ENCODE measurements around the gene PNLIP. TPM values are rescaled to one million over a fixed set of nuclear protein-coding genes. Genes with fewer than 3 reads are reported as not detected.

Gene PNLIP
- not detected for total RNA-seq

DNA sequence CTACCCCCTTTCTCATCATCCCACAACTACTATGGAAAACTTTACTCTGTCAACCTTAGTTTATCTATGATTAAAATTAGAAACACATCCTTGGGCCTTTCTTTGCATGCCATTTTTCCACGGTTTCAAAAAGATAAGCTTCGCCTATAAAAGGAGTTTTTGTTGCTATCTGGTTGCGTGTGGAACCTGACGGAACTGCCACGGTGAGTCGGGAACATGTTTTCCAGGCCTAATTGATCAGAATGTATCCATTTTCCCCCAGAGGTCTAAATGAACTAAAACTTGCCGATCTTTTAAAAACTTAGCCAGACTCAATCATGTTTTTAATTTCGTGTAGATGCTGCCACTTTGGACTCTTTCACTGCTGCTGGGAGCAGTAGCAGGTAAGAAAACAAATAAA is at the start of gene PNLIP:
TSS of gene PNLIP (plus strand) at position 176 of the 400 bp plus-strand sequence. CDS start at position 338, 162 bp downstream.
- no peaks in the 10 kb centered on the region for H3K9me3 ChIP-seq
- no peak within 1 kb of the TSS for H3K27ac ChIP-seq
- H3K4me3 ChIP-seq = no peak within 1 kb of the TSS
- H3K4me1 ChIP-seq = no peaks in the 10 kb centered on the region
- intact Hi-C loops (cut with DNase I) = no loop called here
- H3K27me3 ChIP-seq = no peaks in the 10 kb centered on the region
- 77 to 81% methylated on average over 8 of the region's 8 CpGs for WGBS, 2 donors
- TF ChIP-seq, protein P1, sequence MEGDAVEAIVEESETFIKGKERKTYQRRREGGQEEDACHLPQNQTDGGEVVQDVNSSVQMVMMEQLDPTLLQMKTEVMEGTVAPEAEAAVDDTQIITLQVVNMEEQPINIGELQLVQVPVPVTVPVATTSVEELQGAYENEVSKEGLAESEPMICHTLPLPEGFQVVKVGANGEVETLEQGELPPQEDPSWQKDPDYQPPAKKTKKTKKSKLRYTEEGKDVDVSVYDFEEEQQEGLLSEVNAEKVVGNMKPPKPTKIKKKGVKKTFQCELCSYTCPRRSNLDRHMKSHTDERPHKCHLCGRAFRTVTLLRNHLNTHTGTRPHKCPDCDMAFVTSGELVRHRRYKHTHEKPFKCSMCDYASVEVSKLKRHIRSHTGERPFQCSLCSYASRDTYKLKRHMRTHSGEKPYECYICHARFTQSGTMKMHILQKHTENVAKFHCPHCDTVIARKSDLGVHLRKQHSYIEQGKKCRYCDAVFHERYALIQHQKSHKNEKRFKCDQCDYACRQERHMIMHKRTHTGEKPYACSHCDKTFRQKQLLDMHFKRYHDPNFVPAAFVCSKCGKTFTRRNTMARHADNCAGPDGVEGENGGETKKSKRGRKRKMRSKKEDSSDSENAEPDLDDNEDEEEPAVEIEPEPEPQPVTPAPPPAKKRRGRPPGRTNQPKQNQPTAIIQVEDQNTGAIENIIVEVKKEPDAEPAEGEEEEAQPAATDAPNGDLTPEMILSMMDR (IDR thresholded peaks at IDR 0.05) = no peak
- no peak for TF ChIP-seq POLR2A (IDR thresholded peaks at IDR 0.05)
- H3K36me3 ChIP-seq = no peaks in the 10 kb centered on the region
- no peak for DNase-seq

DNA sequence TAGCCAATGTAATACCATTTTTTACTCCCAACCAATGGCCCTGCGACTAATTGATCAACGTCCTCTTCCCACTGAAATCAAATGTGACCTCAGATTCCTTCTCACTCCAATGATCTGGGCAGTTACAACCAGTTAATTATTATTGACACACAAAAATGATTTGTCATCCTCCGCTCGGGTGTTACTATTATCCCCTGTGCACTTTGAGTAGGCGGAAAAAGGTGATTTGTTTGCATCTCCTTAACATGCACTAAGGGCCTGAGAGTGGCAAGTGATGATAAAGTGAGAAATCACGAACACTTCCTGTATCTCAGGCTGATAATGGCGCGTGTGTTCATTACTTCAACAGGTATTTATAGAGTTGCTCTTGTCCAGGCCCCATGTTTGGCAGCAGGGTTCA is 40.9 kb upstream of the PNLIP start:
- Histone ChIP-seq H3K4me1 (no peaks in the 10 kb centered on the region), H3K4me3 (no peak overlapping the region), H3K27me3 (no peaks in the 10 kb centered on the region), H3K36me3 (no peaks in the 10 kb centered on the region), H3K9me3 (no peaks in the 10 kb centered on the region), H3K27ac (no peak overlapping the region)
- 63 to 66% methylated on average over 7 to 8 of the region's 8 CpGs for WGBS, 2 donors
- DNase-seq = no peak
- intact Hi-C loops (cut with DNase I) = no loop called here
- TF ChIP-seq, protein P1 (IDR thresholded peaks at IDR 0.05) = no peak
- no peak for TF ChIP-seq POLR2A (IDR thresholded peaks at IDR 0.05)

DNA sequence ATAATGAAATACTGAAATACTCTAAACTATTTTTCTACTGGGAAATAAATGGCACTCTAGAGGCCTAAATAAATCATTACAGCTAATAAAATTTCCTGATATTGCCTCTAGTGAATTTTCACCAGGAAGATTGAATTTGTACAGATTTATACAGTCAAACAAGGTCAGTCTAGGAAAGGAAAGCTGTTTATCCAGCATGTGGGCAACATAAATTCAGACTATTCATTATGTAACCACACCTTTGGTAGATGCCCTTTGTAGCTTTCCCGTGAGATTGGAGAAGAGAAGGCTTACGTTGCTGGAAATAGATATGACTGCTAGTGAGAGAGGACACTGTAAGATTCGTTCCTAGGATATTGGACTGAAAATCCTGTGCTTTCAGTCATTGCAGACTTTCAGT is 35.2 kb upstream of the PNLIP start:
- TF ChIP-seq, protein P1 (IDR thresholded peaks at IDR 0.05) = no peak
- no peak for TF ChIP-seq POLR2A (IDR thresholded peaks at IDR 0.05)
- Histone ChIP-seq H3K9me3 (no peaks in the 10 kb centered on the region), H3K4me3 (no peak overlapping the region), H3K27me3 (no peaks in the 10 kb centered on the region), H3K36me3 (no peaks in the 10 kb centered on the region), H3K27ac (no peak overlapping the region), H3K4me1 (no peaks in the 10 kb centered on the region)
- 63 to 67% methylated on average over 3 of the region's 3 CpGs for WGBS, 2 donors
- intact Hi-C loops (cut with DNase I) = no loop called here
- no peak for DNase-seq

DNA sequence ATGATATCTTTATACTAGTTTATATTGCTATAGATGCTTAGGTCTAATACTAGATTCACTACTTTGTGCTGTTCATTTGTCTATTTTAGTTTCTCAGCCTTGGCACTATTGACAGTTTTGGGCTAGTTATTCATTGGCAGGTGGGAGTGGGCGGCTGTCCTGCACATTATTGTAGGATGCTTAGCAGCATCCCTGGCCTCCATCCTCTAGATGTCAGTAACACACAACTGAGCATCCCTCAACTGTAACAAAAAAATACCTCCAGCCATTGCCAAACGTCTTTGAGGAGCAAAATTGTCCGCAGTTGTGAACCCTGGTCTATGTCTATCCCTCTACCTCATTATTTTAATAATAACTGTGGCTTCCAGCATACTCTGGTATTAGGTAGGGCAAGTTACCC is 34.4 kb upstream of the PNLIP start:
- H3K27ac ChIP-seq = no peak overlapping the region
- no peaks in the 10 kb centered on the region for H3K4me1 ChIP-seq
- no peaks in the 10 kb centered on the region for H3K9me3 ChIP-seq
- H3K27me3 ChIP-seq = no peaks in the 10 kb centered on the region
- H3K4me3 ChIP-seq = no peak overlapping the region
- intact Hi-C loops (cut with DNase I) = no loop called here
- H3K36me3 ChIP-seq = no peaks in the 10 kb centered on the region
- 56% methylated on average over 3 of the region's 3 CpGs for WGBS, 2 donors
- TF ChIP-seq, protein P1 (IDR thresholded peaks at IDR 0.05) = no peak
- TF ChIP-seq POLR2A (IDR thresholded peaks at IDR 0.05) = no peak
- no peak for DNase-seq

DNA sequence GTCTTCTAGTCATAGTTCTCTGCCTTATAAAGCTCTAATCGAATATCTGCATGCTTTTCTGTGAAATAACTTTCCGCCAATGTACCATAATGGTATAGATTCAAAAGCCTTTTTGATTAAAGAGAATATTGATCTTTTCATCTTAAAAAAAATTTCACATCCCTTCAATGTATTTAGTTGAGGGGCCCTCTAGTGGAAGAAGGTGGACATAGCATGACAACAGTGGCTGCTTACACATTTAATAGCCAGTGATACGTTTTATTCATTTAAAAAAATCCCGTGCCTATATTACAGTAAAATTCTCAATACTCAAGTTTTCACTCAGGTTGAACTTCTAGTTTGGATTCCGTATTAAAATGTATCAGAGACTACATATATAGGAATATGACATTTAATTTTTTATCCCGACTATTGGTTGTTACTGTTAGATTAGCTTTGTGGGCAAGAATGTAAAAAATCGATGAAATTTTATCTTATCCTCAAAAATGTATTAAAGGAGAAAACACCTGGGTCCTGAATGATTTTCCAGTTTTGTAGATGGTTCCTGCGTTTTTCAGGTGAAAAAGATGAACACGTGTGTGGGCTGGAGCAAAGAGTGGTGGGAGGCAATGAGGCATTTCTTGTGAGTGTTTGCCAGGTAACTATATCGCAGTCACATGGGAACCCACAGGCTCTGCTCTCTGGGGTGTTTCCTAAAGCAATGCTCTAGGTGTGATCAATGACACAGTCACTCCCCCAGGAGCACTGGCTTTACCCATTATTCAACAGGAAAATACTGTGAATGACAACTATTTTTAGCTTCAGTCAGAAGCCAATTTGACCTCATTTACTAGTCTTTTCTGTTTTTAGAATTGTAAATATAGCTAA is 24.1 kb upstream of the PNLIP start:
- H3K27me3 ChIP-seq = peaks cover 0 to 5% (median 0%) of the 10 kb centered on the region in 4 donors
- TF ChIP-seq, protein P1 (IDR thresholded peaks at IDR 0.05) = peak in 5 of 6 experiments; percentile 45 to 77 (median 54)
- no peak for TF ChIP-seq POLR2A (IDR thresholded peaks at IDR 0.05)
- no peak overlapping the region for H3K4me3 ChIP-seq
- no peak for DNase-seq
- intact Hi-C loops (cut with DNase I) = no loop called here
- WGBS, 2 donors = 31 to 33% methylated on average over 10 of the region's 10 CpGs
- H3K4me1 ChIP-seq = no peaks in the 10 kb centered on the region
- no peaks in the 10 kb centered on the region for H3K36me3 ChIP-seq
- no peak overlapping the region for H3K27ac ChIP-seq
- no peaks in the 10 kb centered on the region for H3K9me3 ChIP-seq

All from esophagus squamous epithelium (tissue), 5 donors.